Endothelial cell of umbilical vein (primary cell): Measurements from ENCODE around the gene IDUA. TPM values are rescaled to one million over a fixed set of nuclear protein-coding genes. Genes with fewer than 3 reads are reported as not detected.

Experiments used
- BruUV-seq: library from RNA; stranded (reverse); fragments of 400-500 nt; replicated peaks from 2 replicates; lab custom pipeline; 2021; lab: Mats Ljungman, UMichigan
- CTCF ChIA-PET: fragments of 300-600, 350-600 bp; sonication (Branson Sonifier 250); formaldehyde crosslinking; loops from one replicate; lab custom pipeline; 2021; ENCODE audit warnings: antibody characterized with exemption, inconsistent platforms; lab: Charles Lee
- POLR2A ChIA-PET: fragments of 300-600, 350-600 bp; sonication (Branson Sonifier 250); formaldehyde crosslinking; loops from one replicate; lab custom pipeline; 2021; ENCODE audit warnings: antibody characterized with exemption, inconsistent platforms; lab: Charles Lee
- DNase-seq: peaks from one replicate; pipeline ENCODE4 v3.0.0-alpha.2; 2011; ENCODE audit warnings: low read depth, low spot score
- FAIRE-seq: peaks from 2 replicates; lab custom pipeline; 2011; peaks lifted over from hg19 to GRCh38; lab: Jason Lieb, UNC
- H2AFZ ChIP-seq: 2 replicates; pipeline ENCODE4 v1.6.0; 2012; ENCODE audit warnings: low read depth, low read length, control low read depth, inconsistent platforms
- H3K27ac ChIP-seq: 2 replicates; pipeline ENCODE4 v1.5.1; 2011; ENCODE audit warnings: low read depth, mild to moderate bottlenecking, control low read depth, low read length, moderate library complexity; ENCODE audit not compliant: insufficient read depth
- H3K27me3 ChIP-seq, 2 experiments: 2 replicates each; pipeline versions ENCODE4 v1.6.0 to v1.6.1; 2011; ENCODE audit warnings: low read length in 2 of 2, mixed read lengths in 1 of 2; ENCODE audit not compliant: control insufficient read depth in 2 of 2, insufficient read depth in 2 of 2
- H3K36me3 ChIP-seq, 2 experiments: 2 replicates in 1 of 2; 3 replicates in 1 of 2; pipeline ENCODE4 v1.5.1; 2011; ENCODE audit warnings: low read length in 2 of 2, mild to moderate bottlenecking in 1 of 2, moderate library complexity in 1 of 2; ENCODE audit not compliant: control insufficient read depth in 2 of 2, insufficient read depth in 2 of 2; ENCODE audit errors: extremely low read depth in 1 of 2
- H3K4me1 ChIP-seq: 3 replicates; pipeline ENCODE4 v1.5.1; 2011; ENCODE audit warnings: mild to moderate bottlenecking, low read length; ENCODE audit not compliant: control insufficient read depth, insufficient read depth; ENCODE audit errors: extremely low read depth
- H3K4me2 ChIP-seq: 2 replicates; pipeline ENCODE4 v1.6.1; 2011; ENCODE audit warnings: low read length, control low read depth, mixed read lengths; ENCODE audit not compliant: insufficient read depth
- H3K4me3 ChIP-seq, 3 experiments: fragments of 200-600 bp in 1 of 3; sonication (generic), shearing (Covaris generic) in 1 of 3; replicated peaks in 1 of 3; 2 replicates each; pipeline ENCODE4 v1.5.1; 2011 to 2016; ENCODE audit warnings: control low read depth in 3 of 3, low read length in 3 of 3, mild to moderate bottlenecking in 2 of 3, inconsistent platforms in 1 of 3, low read depth in 1 of 3, moderate library complexity in 1 of 3; ENCODE audit not compliant: insufficient read depth in 1 of 3
- H3K79me2 ChIP-seq: 2 replicates; pipeline ENCODE4 v1.6.0; 2012; ENCODE audit warnings: low read length, inconsistent platforms; ENCODE audit not compliant: control insufficient read depth, insufficient read depth
- H3K9ac ChIP-seq: replicated peaks from 2 replicates; pipeline ENCODE3; 2011; ENCODE audit warnings: low read length, control low read depth; ENCODE audit not compliant: insufficient read depth; ENCODE audit errors: extremely low read depth
- H3K9me1 ChIP-seq: replicated peaks from 3 replicates; pipeline ENCODE4 v1.6.0; 2011; ENCODE audit warnings: mild to moderate bottlenecking, low read length; ENCODE audit not compliant: control insufficient read depth, insufficient read depth; ENCODE audit errors: extremely low read depth
- H3K9me3 ChIP-seq: replicated peaks from 2 replicates; pipeline ENCODE4 v1.5.1; 2012; ENCODE audit warnings: low read length, inconsistent platforms; ENCODE audit not compliant: control insufficient read depth, insufficient read depth
- H4K20me1 ChIP-seq: replicated peaks from 2 replicates; pipeline ENCODE3; 2011; ENCODE audit warnings: mild to moderate bottlenecking, low read length; ENCODE audit not compliant: control insufficient read depth, insufficient read depth; ENCODE audit errors: extremely low read depth
- EZH2 ChIP-seq: IDR thresholded peaks from 2 replicates; pipeline ENCODE4 v1.6.1; 2012; ENCODE audit warnings: borderline replicate concordance, low read depth, mild to moderate bottlenecking, moderate library complexity, low read length, inconsistent platforms; ENCODE audit not compliant: severe bottlenecking
- FOS ChIP-seq: IDR thresholded peaks from 2 replicates; pipeline ENCODE4 v1.6.1; 2011; ENCODE audit warnings: mild to moderate bottlenecking, low read length, moderate library complexity, borderline replicate concordance; ENCODE audit not compliant: insufficient read depth
- GATA2 ChIP-seq: IDR thresholded peaks from 2 replicates; pipeline ENCODE4 v1.7.0; 2011; ENCODE audit warnings: low read depth, mild to moderate bottlenecking, moderate library complexity, mixed read lengths, low read length; ENCODE audit not compliant: insufficient read length, insufficient read depth
- JUN ChIP-seq: IDR thresholded peaks from 2 replicates; pipeline ENCODE4 v1.6.1; 2011; ENCODE audit warnings: borderline replicate concordance, low read depth; ENCODE audit not compliant: insufficient read length, insufficient read depth
- MYC ChIP-seq: IDR thresholded peaks from one replicate; pipeline ENCODE4 v1.6.1; 2011; ENCODE audit warnings: mild to moderate bottlenecking, low read depth, low read length
- POLR2A ChIP-seq: IDR thresholded peaks from 2 replicates; pipeline ENCODE4 v1.6.1; 2012; ENCODE audit warnings: low read depth, mild to moderate bottlenecking, control low read depth, low read length
- POLR2AphosphoS5 ChIP-seq: IDR thresholded peaks from 2 replicates; pipeline ENCODE4 v1.6.1; 2012; ENCODE audit warnings: low read depth, mild to moderate bottlenecking, control low read depth, low read length, moderate library complexity; ENCODE audit not compliant: insufficient read depth
- dilution Hi-C: fragments of 300-500 bp; cut with MboI; formaldehyde crosslinking; loops from one replicate; pipeline ENCODE4 v1.15.0; 2019; ENCODE audit warnings: low sequenced_read_pairs; ENCODE audit not compliant: extremely low pct_ligation_motif_present
- intact Hi-C: fragments of 100-400 bp; cut with micrococcal nuclease; formaldehyde crosslinking; loops from one replicate; pipeline ENCODE4 v1.10.0; 2022
- polyA plus RNA-seq, 4 experiments: library from polyadenylated mRNA; depleted of rRNA in 3 of 4; stranded (reverse) in 3 of 4; unstranded in 1 of 4; fragments of >200 nt; gene quantifications; 2 replicates each; pipeline versions ENCODE4 v1.2.1 to v1.2.3, GENCODE V29; 2011 to 2012; ENCODE audit warnings: missing spikeins in 1 of 4
- total RNA-seq: library from RNA; stranded (reverse); gene quantifications from 2 replicates; pipeline ENCODE4 v1.2.3, GENCODE V29; 2021
- TF ChIP-seq, protein P1 (sequence below), 2 donors: IDR thresholded peaks; 1 replicate in 1 of 2; 2 replicates in 1 of 2; pipeline ENCODE4 v1.5.1; 2011; ENCODE audit warnings: low read length in 2 of 2, mild to moderate bottlenecking in 2 of 2, moderate library complexity in 2 of 2, control low read depth in 1 of 2, inconsistent platforms in 1 of 2, low read depth in 1 of 2; ENCODE audit not compliant: insufficient read depth in 1 of 2; ENCODE audit errors: extremely low read depth in 1 of 2
- TF ChIP-seq, protein P2 (sequence below): IDR thresholded peaks from 2 replicates; pipeline ENCODE4 v1.6.1; 2011; ENCODE audit not compliant: insufficient read depth, insufficient read length

The IDUA gene
- total and polyA plus RNA-seq, 2 donors (not counting 3 experiments of a cell fraction or from before 2014, with no cell fraction given), result 19.1 to 34.1 TPM

DNA sequence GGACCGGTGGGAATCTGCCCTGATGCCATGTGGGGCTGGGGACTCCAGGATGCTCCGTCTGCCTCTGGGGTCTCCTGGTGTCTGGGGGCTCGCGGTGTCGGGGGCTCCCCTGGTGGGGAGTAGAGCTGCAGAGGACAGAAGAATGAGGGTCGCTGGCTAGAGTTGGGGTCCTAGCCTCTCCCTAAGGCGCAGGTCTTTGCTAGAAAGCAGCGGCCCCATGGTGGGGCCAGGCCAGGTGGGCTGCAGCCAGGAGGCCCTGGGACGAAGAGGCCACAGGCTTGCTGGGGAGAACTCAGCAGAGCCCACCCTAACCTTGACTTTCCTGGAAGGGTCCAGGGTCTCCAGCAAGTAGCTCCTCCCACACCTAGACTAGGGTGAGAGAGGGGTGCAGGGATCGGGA, 46.0 kb downstream of the IDUA start:
- no peak for TF ChIP-seq POLR2AphosphoS5
- no peak for TF ChIP-seq JUN
- TF ChIP-seq MYC, result no peak
- no peak for TF ChIP-seq FOS
- no peak for TF ChIP-seq GATA2
- TF ChIP-seq EZH2, result no peak
- TF ChIP-seq, protein P1, sequence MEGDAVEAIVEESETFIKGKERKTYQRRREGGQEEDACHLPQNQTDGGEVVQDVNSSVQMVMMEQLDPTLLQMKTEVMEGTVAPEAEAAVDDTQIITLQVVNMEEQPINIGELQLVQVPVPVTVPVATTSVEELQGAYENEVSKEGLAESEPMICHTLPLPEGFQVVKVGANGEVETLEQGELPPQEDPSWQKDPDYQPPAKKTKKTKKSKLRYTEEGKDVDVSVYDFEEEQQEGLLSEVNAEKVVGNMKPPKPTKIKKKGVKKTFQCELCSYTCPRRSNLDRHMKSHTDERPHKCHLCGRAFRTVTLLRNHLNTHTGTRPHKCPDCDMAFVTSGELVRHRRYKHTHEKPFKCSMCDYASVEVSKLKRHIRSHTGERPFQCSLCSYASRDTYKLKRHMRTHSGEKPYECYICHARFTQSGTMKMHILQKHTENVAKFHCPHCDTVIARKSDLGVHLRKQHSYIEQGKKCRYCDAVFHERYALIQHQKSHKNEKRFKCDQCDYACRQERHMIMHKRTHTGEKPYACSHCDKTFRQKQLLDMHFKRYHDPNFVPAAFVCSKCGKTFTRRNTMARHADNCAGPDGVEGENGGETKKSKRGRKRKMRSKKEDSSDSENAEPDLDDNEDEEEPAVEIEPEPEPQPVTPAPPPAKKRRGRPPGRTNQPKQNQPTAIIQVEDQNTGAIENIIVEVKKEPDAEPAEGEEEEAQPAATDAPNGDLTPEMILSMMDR (IDR thresholded peaks at IDR 0.05; ENCODE audit: extremely low read depth in 1 of 2, insufficient read depth in 1 of 2, low read depth in 1 of 2, low read length in 2 of 2), result no peak
- no peak for TF ChIP-seq POLR2A
- TF ChIP-seq, protein P2, sequence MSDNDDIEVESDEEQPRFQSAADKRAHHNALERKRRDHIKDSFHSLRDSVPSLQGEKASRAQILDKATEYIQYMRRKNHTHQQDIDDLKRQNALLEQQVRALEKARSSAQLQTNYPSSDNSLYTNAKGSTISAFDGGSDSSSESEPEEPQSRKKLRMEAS, result no peak
- Histone ChIP-seq H3K79me2 (no peaks in the 10 kb centered on the region), H3K27ac (no peak overlapping the region), H3K9ac (no peak overlapping the region), H3K4me1 (no peaks in the 10 kb centered on the region), H3K27me3 (no peaks in the 10 kb centered on the region), H4K20me1 (no peaks in the 10 kb centered on the region), H3K9me1 (no peaks in the 10 kb centered on the region), H3K9me3 (no peaks in the 10 kb centered on the region), H3K4me3 (no peak overlapping the region), H3K4me2 (no peak overlapping the region), H3K36me3 (no peaks in the 10 kb centered on the region), H2AFZ (no peak overlapping the region)
- DNase-seq (no peak), FAIRE-seq (no peak)
- no TSS peak for BruUV-seq
- intact Hi-C loops, result no loop called here
- ChIA-PET POLR2A (no interaction called here), CTCF (no interaction called here)
- dilution Hi-C loops, result no loop called here
